Astrocyte (in vitro differentiated cells and primary cell): Measurements from ENCODE around the gene SLC9A9. TPM values are rescaled to one million over a fixed set of nuclear protein-coding genes. Genes with fewer than 3 reads are reported as not detected.
"Not testable (repeated sequence)": the region's sequence is repeated elsewhere in the genome, so short reads cannot be mapped to it uniquely, and the experiment has no call there.

Experiments
- DNase-seq: peaks from one replicate; pipeline ENCODE4 v3.0.0-alpha.2; 2010; ENCODE audit warnings: low read depth
- FAIRE-seq: peaks from 2 replicates; lab custom pipeline; 2011; peaks lifted over from hg19 to GRCh38; lab: Jason Lieb, UNC
- H2AFZ ChIP-seq: 2 replicates; pipeline ENCODE4 v1.6.0; 2012; ENCODE audit warnings: low read depth, low read length, inconsistent platforms
- H3K27ac ChIP-seq: 2 replicates; pipeline ENCODE4 v1.5.1; 2011; ENCODE audit warnings: low read depth, low read length, inconsistent platforms
- H3K27me3 ChIP-seq: 2 replicates; pipeline ENCODE4 v1.6.0; 2011; ENCODE audit warnings: low read length, inconsistent platforms; ENCODE audit not compliant: insufficient read depth
- H3K36me3 ChIP-seq: 2 replicates; pipeline ENCODE4 v1.5.1; 2011; ENCODE audit warnings: low read length, inconsistent platforms; ENCODE audit not compliant: insufficient read depth
- H3K4me1 ChIP-seq: 2 replicates; pipeline ENCODE4 v1.5.1; 2011; ENCODE audit warnings: low read length, inconsistent platforms; ENCODE audit not compliant: insufficient read depth
- H3K4me2 ChIP-seq: 2 replicates; pipeline ENCODE4 v1.6.0; 2012; ENCODE audit warnings: low read length, inconsistent platforms
- H3K4me3 ChIP-seq: 2 replicates; pipeline ENCODE4 v1.5.1; 2011; ENCODE audit warnings: low read depth, mild to moderate bottlenecking, low read length, inconsistent platforms; ENCODE audit not compliant: insufficient read depth
- H3K79me2 ChIP-seq: 2 replicates; pipeline ENCODE4 v1.6.0; 2012; ENCODE audit warnings: mild to moderate bottlenecking, low read length, inconsistent platforms; ENCODE audit not compliant: insufficient read depth
- H3K9ac ChIP-seq: 2 replicates; pipeline ENCODE4 v1.6.0; 2012; ENCODE audit warnings: mild to moderate bottlenecking, low read length, inconsistent platforms
- H3K9me3 ChIP-seq: 2 replicates; pipeline ENCODE4 v1.5.1; 2012; ENCODE audit warnings: low read depth, mild to moderate bottlenecking, low read length, inconsistent platforms; ENCODE audit not compliant: insufficient read depth
- H4K20me1 ChIP-seq: 2 replicates; pipeline ENCODE4 v1.6.0; 2012; ENCODE audit warnings: low read length, inconsistent platforms; ENCODE audit not compliant: insufficient read depth
- H3K27ac Mint-ChIP-seq: one replicate; pipeline ENCODE4 v1.8.0; 2021; ENCODE audit warnings: mild to moderate bottlenecking, mixed read lengths; ENCODE audit not compliant: unreplicated experiment
- H3K27me3 Mint-ChIP-seq: one replicate; pipeline ENCODE4 v1.8.0; 2021; ENCODE audit warnings: low read depth, mixed read lengths; ENCODE audit not compliant: unreplicated experiment
- H3K36me3 Mint-ChIP-seq: one replicate; pipeline ENCODE4 v1.8.0; 2021; ENCODE audit warnings: low read depth, mixed read lengths; ENCODE audit not compliant: unreplicated experiment
- H3K4me1 Mint-ChIP-seq: one replicate; pipeline ENCODE4 v1.8.0; 2021; ENCODE audit warnings: low read depth, mixed read lengths; ENCODE audit not compliant: unreplicated experiment
- H3K4me3 Mint-ChIP-seq: one replicate; pipeline ENCODE4 v1.8.0; 2021; ENCODE audit warnings: mild to moderate bottlenecking, moderate library complexity, mixed read lengths; ENCODE audit not compliant: unreplicated experiment
- H3K9me3 Mint-ChIP-seq: one replicate; pipeline ENCODE4 v1.8.0; 2021; ENCODE audit warnings: mild to moderate bottlenecking, mixed read lengths; ENCODE audit not compliant: unreplicated experiment
- EZH2 ChIP-seq: IDR thresholded peaks from 2 replicates; pipeline ENCODE4 v1.6.1; 2012; ENCODE audit warnings: mild to moderate bottlenecking, low read length, inconsistent platforms; ENCODE audit not compliant: insufficient read depth
- total RNA-seq: library from RNA; stranded (reverse); gene quantifications from 2 replicates; pipeline ENCODE4 v1.2.1, GENCODE V29; 2021
- TF ChIP-seq, protein P1 (sequence below): IDR thresholded peaks from 2 replicates; pipeline ENCODE4 v1.5.1; 2011; ENCODE audit warnings: low read depth, mild to moderate bottlenecking, inconsistent platforms, low read length, moderate library complexity; ENCODE audit not compliant: insufficient read depth

SLC9A9 gene
- total RNA-seq, 1 donor from 2014 or later, result 1.5 TPM

DNA sequence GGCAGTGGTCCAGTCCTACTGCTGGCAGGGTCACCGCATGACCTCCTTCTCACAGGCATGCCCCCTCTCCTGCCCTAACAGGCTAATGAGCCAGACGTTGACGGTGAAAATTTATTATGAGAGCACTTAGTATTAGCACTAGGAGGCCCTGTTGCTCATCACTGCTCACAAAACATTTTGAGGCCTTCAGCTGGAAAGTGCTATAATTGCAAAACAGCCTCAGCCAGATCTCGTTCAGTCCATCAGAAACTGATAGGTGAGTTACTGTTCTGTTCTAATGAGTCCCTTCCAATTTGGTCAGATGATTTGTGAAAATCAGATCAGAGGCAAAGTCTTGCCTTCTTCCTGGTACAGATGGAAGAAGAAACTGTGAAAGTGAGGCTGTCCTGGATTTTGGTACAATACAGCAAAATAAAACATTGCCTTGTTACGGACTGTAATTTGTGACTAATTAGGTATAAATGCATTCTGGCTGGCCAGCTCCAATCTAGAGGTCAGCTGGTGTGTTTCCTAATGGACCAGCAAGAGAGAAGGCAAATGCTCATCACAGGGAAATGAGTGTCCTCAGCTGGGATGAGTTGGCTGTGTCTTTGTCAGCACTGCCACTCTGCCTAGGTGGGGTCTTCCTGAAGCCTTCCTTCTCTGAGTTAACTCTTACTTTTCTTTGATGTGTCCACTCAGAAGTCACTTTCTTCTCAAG, 411.9 kb downstream of the SLC9A9 start:
- no peaks in the 10 kb centered on the region for H3K36me3 Mint-ChIP-seq
- no peaks in the 10 kb centered on the region for H3K36me3 ChIP-seq
- H3K27ac ChIP-seq, result no peak overlapping the region
- H2AFZ ChIP-seq, result no peak overlapping the region
- H3K4me1 Mint-ChIP-seq, result no peaks in the 10 kb centered on the region
- H3K4me2 ChIP-seq, result no peak overlapping the region
- H3K27me3 Mint-ChIP-seq, result peaks cover 6% of the 10 kb centered on the region
- H3K4me3 ChIP-seq, result no peak overlapping the region
- DNase-seq (peak; percentile 11), FAIRE-seq (no peak)
- H3K27me3 ChIP-seq, result no peaks in the 10 kb centered on the region
- no peaks in the 10 kb centered on the region for H3K9me3 ChIP-seq
- TF ChIP-seq EZH2, result no peak
- TF ChIP-seq, protein P1, sequence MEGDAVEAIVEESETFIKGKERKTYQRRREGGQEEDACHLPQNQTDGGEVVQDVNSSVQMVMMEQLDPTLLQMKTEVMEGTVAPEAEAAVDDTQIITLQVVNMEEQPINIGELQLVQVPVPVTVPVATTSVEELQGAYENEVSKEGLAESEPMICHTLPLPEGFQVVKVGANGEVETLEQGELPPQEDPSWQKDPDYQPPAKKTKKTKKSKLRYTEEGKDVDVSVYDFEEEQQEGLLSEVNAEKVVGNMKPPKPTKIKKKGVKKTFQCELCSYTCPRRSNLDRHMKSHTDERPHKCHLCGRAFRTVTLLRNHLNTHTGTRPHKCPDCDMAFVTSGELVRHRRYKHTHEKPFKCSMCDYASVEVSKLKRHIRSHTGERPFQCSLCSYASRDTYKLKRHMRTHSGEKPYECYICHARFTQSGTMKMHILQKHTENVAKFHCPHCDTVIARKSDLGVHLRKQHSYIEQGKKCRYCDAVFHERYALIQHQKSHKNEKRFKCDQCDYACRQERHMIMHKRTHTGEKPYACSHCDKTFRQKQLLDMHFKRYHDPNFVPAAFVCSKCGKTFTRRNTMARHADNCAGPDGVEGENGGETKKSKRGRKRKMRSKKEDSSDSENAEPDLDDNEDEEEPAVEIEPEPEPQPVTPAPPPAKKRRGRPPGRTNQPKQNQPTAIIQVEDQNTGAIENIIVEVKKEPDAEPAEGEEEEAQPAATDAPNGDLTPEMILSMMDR, result no peak
- H3K9me3 Mint-ChIP-seq, result peaks cover 3% of the 10 kb centered on the region
- no peak overlapping the region for H3K4me3 Mint-ChIP-seq
- no peak overlapping the region for H3K27ac Mint-ChIP-seq
- no peaks in the 10 kb centered on the region for H4K20me1 ChIP-seq
- no peaks in the 10 kb centered on the region for H3K79me2 ChIP-seq
- no peak overlapping the region for H3K9ac ChIP-seq
- peaks cover 5% of the 10 kb centered on the region for H3K4me1 ChIP-seq

DNA sequence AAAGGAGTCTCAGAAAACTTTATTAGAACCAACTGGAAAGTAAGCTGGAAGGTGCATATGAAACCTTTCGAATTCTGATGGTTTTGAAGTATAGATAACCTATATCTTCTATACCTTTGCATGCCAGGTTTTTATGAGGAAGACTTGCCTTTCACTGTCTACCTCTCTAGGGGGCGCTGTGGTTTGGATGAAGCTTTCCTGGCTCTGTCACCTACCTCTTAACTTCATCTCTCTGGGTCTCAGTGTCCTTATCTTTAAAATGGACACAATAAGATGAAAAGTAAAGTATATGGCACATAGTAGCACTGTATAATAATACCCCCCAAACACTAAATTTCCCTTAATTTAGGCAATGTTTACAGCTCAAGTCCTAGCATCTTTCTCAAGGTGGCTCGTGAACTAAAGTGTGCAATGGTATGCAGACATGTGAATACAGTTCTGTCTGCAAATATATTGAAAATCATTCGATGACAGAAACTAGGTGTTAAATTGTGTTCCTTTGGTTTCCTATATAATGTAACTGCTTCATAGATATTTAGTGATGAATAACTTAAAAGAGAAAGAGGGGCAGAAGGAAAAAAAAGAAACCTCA, 414.4 kb downstream of the SLC9A9 start:
- Mint-ChIP-seq H3K36me3 (no peaks in the 10 kb centered on the region), H3K4me1 (peaks cover 3% of the 10 kb centered on the region), H3K9me3 (no peaks in the 10 kb centered on the region), H3K27me3 (peaks cover 4% of the 10 kb centered on the region), H3K4me3 (no peak overlapping the region), H3K27ac (no peak overlapping the region)
- H3K4me2 ChIP-seq, result no peak overlapping the region
- H3K27ac ChIP-seq, result no peak overlapping the region
- peaks cover 5% of the 10 kb centered on the region for H3K4me1 ChIP-seq
- H3K36me3 ChIP-seq, result no peaks in the 10 kb centered on the region
- no peak overlapping the region for H3K9ac ChIP-seq
- DNase-seq (no peak), FAIRE-seq (no peak)
- no peaks in the 10 kb centered on the region for H4K20me1 ChIP-seq
- no peak for TF ChIP-seq EZH2
- TF ChIP-seq, protein P1, result peak; percentile 18
- H3K27me3 ChIP-seq, result no peaks in the 10 kb centered on the region
- no peaks in the 10 kb centered on the region for H3K79me2 ChIP-seq
- H3K4me3 ChIP-seq, result no peak overlapping the region
- no peaks in the 10 kb centered on the region for H3K9me3 ChIP-seq
- H2AFZ ChIP-seq, result no peak overlapping the region

DNA sequence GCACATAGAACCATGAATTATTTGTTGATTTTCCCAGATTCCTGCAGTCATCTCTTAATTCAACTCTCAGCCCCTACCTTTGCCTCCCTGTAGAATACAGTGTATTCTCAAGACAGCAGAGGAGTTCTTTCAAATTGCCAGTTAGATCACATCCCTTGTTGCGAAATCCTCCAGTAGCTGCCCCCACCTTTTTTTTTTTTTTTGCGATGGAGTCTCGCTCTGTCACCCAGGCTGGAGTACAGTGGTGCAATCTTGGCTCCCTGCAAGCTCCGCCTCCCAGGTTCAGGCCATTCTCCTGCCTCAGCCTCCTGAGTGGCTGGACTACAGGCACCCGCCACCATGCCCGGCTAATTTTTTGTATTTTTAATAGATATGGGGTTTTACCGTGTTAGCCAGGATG, 417.0 kb downstream of the SLC9A9 start:
- not testable (repeated sequence) for H3K36me3 ChIP-seq, H3K4me3 ChIP-seq, H3K27ac Mint-ChIP-seq, H2AFZ ChIP-seq, H3K27me3 ChIP-seq, H4K20me1 ChIP-seq, H3K27ac ChIP-seq, H3K27me3 Mint-ChIP-seq, H3K4me3 Mint-ChIP-seq, H3K79me2 ChIP-seq, FAIRE-seq, H3K4me1 ChIP-seq, H3K9me3 ChIP-seq, H3K36me3 Mint-ChIP-seq, H3K4me2 ChIP-seq, H3K9me3 Mint-ChIP-seq, DNase-seq, H3K9ac ChIP-seq
- peaks cover 15% of the 10 kb centered on the region for H3K4me1 Mint-ChIP-seq
